Measurements from ENCODE around the gene DCC.

- no peak for TF ChIP-seq CTCF (conservative IDR thresholded peaks at IDR 0.05)
- TF ChIP-seq EZH2 (IDR thresholded peaks at IDR 0.05; ENCODE audit: low read depth) = no peak
Measured at GRCh38 chr18:52620926-52621439, 281.0 kb downstream of the DCC start.

Data from PC-9 (cell line).